ENCODE data around the gene COP1. TPM values are rescaled to one million over a fixed set of nuclear protein-coding genes. Genes with fewer than 3 reads are reported as not detected.
"Not testable (repeated sequence)": the region's sequence is repeated elsewhere in the genome, so short reads cannot be mapped to it uniquely, and the experiment has no call there.

COP1 gene
- total and polyA plus RNA-seq, 2 donors (not counting 1 experiment from before 2014, with no cell fraction given), result 18.7 to 68.5 TPM

- no peak overlapping the region for H3K27ac ChIP-seq (ENCODE audit: low read length in 2 of 2)
- CTCF ChIA-PET, result no interaction called here
These were observed 197.1 kb downstream of the COP1 start for GRCh38 chr1:176009951-176010350.

GRCh38 chr1:176007756-176008389 is 199.2 kb downstream of the COP1 start:
- H3K4me3 Mint-ChIP-seq; H3K4me1 Mint-ChIP-seq; H3K4me3 ChIP-seq (ENCODE audit: control extremely low read depth in 1 of 5, extremely low read depth in 1 of 5, insufficient read depth in 1 of 5, low read depth in 2 of 5, low read length in 4 of 5); H3K79me2 ChIP-seq (ENCODE audit: control insufficient read depth, insufficient read depth, low read length); H3K27me3 Mint-ChIP-seq; H3K27ac ChIP-seq (ENCODE audit: low read length in 2 of 2); CTCF ChIA-PET; H3K4me2 ChIP-seq (replicated peaks; ENCODE audit: low read depth, low read length, poor library complexity, severe bottlenecking); H3K9me3 Mint-ChIP-seq (ENCODE audit: insufficient read depth); H3K27me3 ChIP-seq (replicated peaks in 1 of 4; ENCODE audit: control extremely low read depth in 1 of 4, control insufficient read depth in 3 of 4, insufficient read depth in 4 of 4, low read length in 3 of 4); H4K20me1 ChIP-seq (ENCODE audit: control insufficient read depth, insufficient read depth, low read length, poor library complexity, severe bottlenecking); POLR2A ChIA-PET; H3K4me1 ChIP-seq (ENCODE audit: control insufficient read depth in 2 of 2, insufficient read depth in 2 of 2, low read length in 2 of 2); intact Hi-C loops (cut with micrococcal nuclease); H3K9ac ChIP-seq (ENCODE audit: low read length); H3K36me3 ChIP-seq (replicated peaks in 1 of 2; ENCODE audit: control extremely low read depth in 1 of 2, control insufficient read depth in 1 of 2, extremely low read depth in 1 of 2, insufficient read depth in 2 of 2, low read length in 1 of 2); H3K27ac Mint-ChIP-seq; DNase-seq; ATAC-seq (ENCODE audit: low read depth); H2AFZ ChIP-seq (ENCODE audit: insufficient read depth, low read depth, low read length, poor library complexity, severe bottlenecking); H3K9me3 ChIP-seq (ENCODE audit: control extremely low read depth in 1 of 3, control insufficient read depth in 2 of 3, insufficient read depth in 1 of 3, low read length in 2 of 3): not testable (repeated sequence)
- 98% methylated on average over 18 of the region's 28 CpGs for WGBS (ENCODE audit: insufficient coverage)

More at GRCh38 chr1:176009951-176010350, 197.1 kb downstream of the COP1 start:
- TF ChIP-seq CTCF (IDR thresholded peaks at IDR 0.05), result no peak
- TF ChIP-seq EZH2 (IDR thresholded peaks at IDR 0.05; ENCODE audit: borderline replicate concordance, insufficient read depth, low read depth, low read length, poor library complexity, severe bottlenecking), result no peak
- Histone ChIP-seq H3K27me3 (replicated peaks in 1 of 4; ENCODE audit: control extremely low read depth in 1 of 4, control insufficient read depth in 3 of 4, insufficient read depth in 4 of 4, low read length in 3 of 4) (no peaks in the 10 kb centered on the region), H3K79me2 (ENCODE audit: control insufficient read depth, insufficient read depth, low read length) (no peaks in the 10 kb centered on the region), H2AFZ (ENCODE audit: insufficient read depth, low read depth, low read length, poor library complexity, severe bottlenecking) (no peak overlapping the region), H3K4me3 (ENCODE audit: control extremely low read depth in 1 of 5, extremely low read depth in 1 of 5, insufficient read depth in 1 of 5, low read depth in 2 of 5, low read length in 4 of 5) (no peak overlapping the region), H3K4me1 (ENCODE audit: control insufficient read depth in 2 of 2, insufficient read depth in 2 of 2, low read length in 2 of 2) (no peaks in the 10 kb centered on the region), H3K9ac (ENCODE audit: low read length) (no peak overlapping the region), H3K4me2 (replicated peaks; ENCODE audit: low read depth, low read length, poor library complexity, severe bottlenecking) (no peak overlapping the region), H3K9me3 (ENCODE audit: control extremely low read depth in 1 of 3, control insufficient read depth in 2 of 3, insufficient read depth in 1 of 3, low read length in 2 of 3) (peaks cover 0 to 4% (median 2%) of the 10 kb centered on the region in 3 donors), H3K36me3 (replicated peaks in 1 of 2; ENCODE audit: control extremely low read depth in 1 of 2, control insufficient read depth in 1 of 2, extremely low read depth in 1 of 2, insufficient read depth in 2 of 2, low read length in 1 of 2) (peaks cover 2 to 16% of the 10 kb centered on the region in 2 experiments), H4K20me1 (ENCODE audit: control insufficient read depth, insufficient read depth, low read length, poor library complexity, severe bottlenecking) (no peaks in the 10 kb centered on the region)
- Mint-ChIP-seq H3K9me3 (ENCODE audit: insufficient read depth) (no peaks in the 10 kb centered on the region), H3K27me3 (no peaks in the 10 kb centered on the region), H3K27ac (no peak overlapping the region), H3K4me3 (no peak overlapping the region), H3K4me1 (no peaks in the 10 kb centered on the region)
- 92% methylated on average over 2 of the region's 2 CpGs for WGBS (ENCODE audit: insufficient coverage)
- DNase-seq, result no peak
- no peak for ATAC-seq (ENCODE audit: low read depth)
- POLR2A ChIA-PET, result no interaction called here
- intact Hi-C loops (cut with micrococcal nuclease), result no loop called here

- H3K9ac ChIP-seq (ENCODE audit: low read length); H4K20me1 ChIP-seq (ENCODE audit: control insufficient read depth, insufficient read depth, low read length, poor library complexity, severe bottlenecking); H3K27me3 ChIP-seq (replicated peaks in 1 of 4; ENCODE audit: control extremely low read depth in 1 of 4, control insufficient read depth in 3 of 4, insufficient read depth in 4 of 4, low read length in 3 of 4); H3K27ac Mint-ChIP-seq; H2AFZ ChIP-seq (ENCODE audit: insufficient read depth, low read depth, low read length, poor library complexity, severe bottlenecking); H3K4me2 ChIP-seq (replicated peaks; ENCODE audit: low read depth, low read length, poor library complexity, severe bottlenecking); H3K36me3 ChIP-seq (replicated peaks in 1 of 2; ENCODE audit: control extremely low read depth in 1 of 2, control insufficient read depth in 1 of 2, extremely low read depth in 1 of 2, insufficient read depth in 2 of 2, low read length in 1 of 2); ATAC-seq (ENCODE audit: low read depth); POLR2A ChIA-PET; DNase-seq; H3K4me3 Mint-ChIP-seq; H3K4me1 Mint-ChIP-seq; H3K27me3 Mint-ChIP-seq; H3K9me3 Mint-ChIP-seq (ENCODE audit: insufficient read depth); H3K9me3 ChIP-seq (ENCODE audit: control extremely low read depth in 1 of 3, control insufficient read depth in 2 of 3, insufficient read depth in 1 of 3, low read length in 2 of 3); H3K4me3 ChIP-seq (ENCODE audit: control extremely low read depth in 1 of 5, extremely low read depth in 1 of 5, insufficient read depth in 1 of 5, low read depth in 2 of 5, low read length in 4 of 5); CTCF ChIA-PET; H3K4me1 ChIP-seq (ENCODE audit: control insufficient read depth in 2 of 2, insufficient read depth in 2 of 2, low read length in 2 of 2); H3K27ac ChIP-seq (ENCODE audit: low read length in 2 of 2); intact Hi-C loops (cut with micrococcal nuclease); H3K79me2 ChIP-seq (ENCODE audit: control insufficient read depth, insufficient read depth, low read length): not testable (repeated sequence)
- 100% methylated on average over 1 of the region's 1 CpG for WGBS (ENCODE audit: insufficient coverage)
These were observed 212.4 kb downstream of the COP1 start for GRCh38 chr1:175994660-175995059.
